Transverse colon (tissue), 4 donors: ENCODE measurements around the gene ESYT2. TPM values are rescaled to one million over a fixed set of nuclear protein-coding genes. Genes with fewer than 3 reads are reported as not detected.

Experiments used
- DNase-seq: peaks from one replicate; pipeline ENCODE4 v3.0.0-alpha.2; 2019
- H3K27ac ChIP-seq, 4 donors: fragments of 200-600 bp; sonication (generic); 2 replicates each; pipeline ENCODE4 v1.5.1; 2016 to 2018; ENCODE audit warnings: inconsistent platforms in 4 of 4
- H3K27me3 ChIP-seq: fragments of 200-600 bp; sonication (generic); 2 replicates; pipeline ENCODE4 v1.5.1; 2017; ENCODE audit warnings: inconsistent platforms
- H3K36me3 ChIP-seq, 4 donors: fragments of 200-600 bp; sonication (generic); 2 replicates each; pipeline ENCODE4 v1.5.1; 2017 to 2019; ENCODE audit warnings: inconsistent platforms in 4 of 4
- H3K4me1 ChIP-seq, 4 donors: fragments of 200-600 bp; sonication (generic); 2 replicates each; pipeline ENCODE4 v1.5.1; 2017 to 2020; ENCODE audit warnings: inconsistent platforms in 4 of 4
- H3K4me3 ChIP-seq, 4 donors: fragments of 200-600 bp; sonication (generic); 1 replicate in 1 of 4; 2 replicates in 3 of 4; pipeline versions ENCODE4 v1.5.1 to v1.6.1; 2017 to 2019; ENCODE audit warnings: inconsistent platforms in 4 of 4
- H3K9me3 ChIP-seq, 2 donors: fragments of 200-600 bp; sonication (generic); 2 replicates each; pipeline ENCODE4 v1.5.1; 2017 to 2019; ENCODE audit warnings: inconsistent platforms in 2 of 2
- CTCF ChIP-seq, 5 experiments: fragments of 200-600 bp in 3 of 5; fragments of 450-650 bp in 2 of 5; sonication (generic) in 3 of 5; IDR thresholded peaks; 1 replicate in 2 of 5; 2 replicates in 3 of 5; pipeline ENCODE4 v1.5.1; 2016 to 2017; ENCODE audit warnings: antibody characterized with exemption in 5 of 5, inconsistent platforms in 3 of 5, mild to moderate bottlenecking in 2 of 5, moderate library complexity in 1 of 5
- EP300 ChIP-seq: sonication (generic); formaldehyde crosslinking; IDR thresholded peaks from one replicate; pipeline ENCODE4 v1.6.1; 2017; ENCODE audit warnings: antibody characterized with exemption, low read depth
- POLR2A ChIP-seq: fragments of 450-650 bp; IDR thresholded peaks from one replicate; pipeline ENCODE4 v1.6.1; 2016; ENCODE audit warnings: antibody characterized with exemption, mild to moderate bottlenecking, moderate library complexity
- POLR2AphosphoS5 ChIP-seq, 3 donors: sonication (generic); formaldehyde crosslinking; IDR thresholded peaks; one replicate each; pipeline ENCODE4 v1.6.1; 2016; ENCODE audit warnings: antibody characterized with exemption in 3 of 3
- WGBS, 2 donors: methylation state at CpG; one replicate each; pipeline ENCODE4 v1.1.5; 2018; ENCODE audit warnings: low coverage in 1 of 2; 5-methylcytosine and 5-hydroxymethylcytosine counted together
- in situ Hi-C, 4 donors: fragments of 200-750 bp; cut with MboI; loops; one replicate each; pipeline versions ENCODE4 v1.15.0 to v1.15.1; 2017; ENCODE audit warnings: low sequenced_read_pairs in 3 of 4, low pct_ligation_motif_present in 1 of 4, low pct_unique_long_range_greater_than_20kb in 1 of 4
- intact Hi-C: fragments of 100-400 bp; cut with DNase I; formaldehyde crosslinking; loops from one replicate; pipeline ENCODE4 v1.15.1; 2023; ENCODE audit warnings: low total_unique reads
- total RNA-seq, 4 donors: library from RNA; depleted of rRNA; stranded (reverse); fragments of >200 nt; gene quantifications; one replicate each; pipeline ENCODE4 v1.1.0, GENCODE V29; 2016

Gene ESYT2
- total RNA-seq, 4 donors from 2014 or later, result 78.6 to 113 (median 87.3) TPM

- H3K4me1 ChIP-seq, result peaks cover 0 to 21% (median 17%) of the 10 kb centered on the region in 4 donors
- H3K27me3 ChIP-seq, result no peaks in the 10 kb centered on the region
- no peaks in the 10 kb centered on the region for H3K36me3 ChIP-seq
- no peak for DNase-seq
- intact Hi-C loops, result no loop called here
- no peaks in the 10 kb centered on the region for H3K9me3 ChIP-seq
- TF ChIP-seq EP300 (no peak), POLR2A (no peak), CTCF (IDR thresholded peaks at IDR 0.05) (no peak), POLR2AphosphoS5 (IDR thresholded peaks at IDR 0.05) (no peak)
- in situ Hi-C loops, result no loop called here
- H3K4me3 ChIP-seq, result no peak overlapping the region
- no peak overlapping the region for H3K27ac ChIP-seq
- 87 to 94% methylated on average over 13 to 22 of the region's 22 CpGs for WGBS, 2 donors
These were observed 25.0 kb downstream of the ESYT2 start for GRCh38 chr7:158804335-158804734.

- Histone ChIP-seq H3K27ac (peak overlapping the region in 3 of 4 donors; percentile 2 to 34 (median 29)), H3K27me3 (no peaks in the 10 kb centered on the region), H3K4me3 (no peak overlapping the region), H3K36me3 (no peaks in the 10 kb centered on the region), H3K9me3 (no peaks in the 10 kb centered on the region), H3K4me1 (peaks cover 0 to 26% (median 17%) of the 10 kb centered on the region in 4 donors)
- intact Hi-C loops, result no loop called here
- TF ChIP-seq EP300 (no peak), POLR2AphosphoS5 (IDR thresholded peaks at IDR 0.05) (no peak), POLR2A (no peak)
- DNase-seq, result no peak
- 86 to 90% methylated on average over 18 to 19 of the region's 35 CpGs for WGBS, 2 donors
- in situ Hi-C loops, result no loop called here
These were observed 25.8 kb downstream of the ESYT2 start for GRCh38 chr7:158803367-158803969.

GRCh38 chr7:158802535-158803366 is 26.6 kb downstream of the ESYT2 start:
- TF ChIP-seq POLR2A (no peak), EP300 (no peak), CTCF (IDR thresholded peaks at IDR 0.05) (no peak), POLR2AphosphoS5 (IDR thresholded peaks at IDR 0.05) (no peak)
- no peaks in the 10 kb centered on the region for H3K36me3 ChIP-seq
- no peak for DNase-seq
- in situ Hi-C loops, result no loop called here
- no peaks in the 10 kb centered on the region for H3K9me3 ChIP-seq
- H3K27me3 ChIP-seq, result no peaks in the 10 kb centered on the region
- peak overlapping the region in 3 of 4 donors; percentile 2 to 39 (median 29) for H3K27ac ChIP-seq
- H3K4me1 ChIP-seq, result peaks cover 0 to 26% (median 17%) of the 10 kb centered on the region in 4 donors
- WGBS, 2 donors, result 86 to 94% methylated on average over 3 to 9 of the region's 9 CpGs
- no peak overlapping the region for H3K4me3 ChIP-seq
- intact Hi-C loops, result no loop called here

- no peak for TF ChIP-seq POLR2A
These were observed 30.6 kb downstream of the ESYT2 start for GRCh38 chr7:158798741-158799140.

GRCh38 chr7:158796667-158797066 is 32.6 kb downstream of the ESYT2 start:
- 67 to 73% methylated on average over 9 to 22 of the region's 23 CpGs for WGBS, 2 donors
- DNase-seq, result no peak
- no peaks in the 10 kb centered on the region for H3K9me3 ChIP-seq
- peak overlapping the region in 1 of 4 donors; percentile 18 for H3K27ac ChIP-seq
- H3K36me3 ChIP-seq, result peaks cover 0 to 33% (median 8%) of the 10 kb centered on the region in 4 donors
- peaks cover 0 to 9% (median 5%) of the 10 kb centered on the region in 4 donors for H3K4me1 ChIP-seq
- in situ Hi-C loops (no loop called here), intact Hi-C loops (no loop called here)
- H3K4me3 ChIP-seq, result no peak overlapping the region
- TF ChIP-seq CTCF (IDR thresholded peaks at IDR 0.05), result no peak
- TF ChIP-seq POLR2AphosphoS5 (IDR thresholded peaks at IDR 0.05), result no peak
- TF ChIP-seq EP300, result no peak
- no peak for TF ChIP-seq POLR2A
- no peaks in the 10 kb centered on the region for H3K27me3 ChIP-seq

More at GRCh38 chr7:158798741-158799140, 30.6 kb downstream of the ESYT2 start:
- no peak overlapping the region for H3K4me3 ChIP-seq
- H3K27me3 ChIP-seq, result no peaks in the 10 kb centered on the region
- peaks cover 0 to 26% (median 17%) of the 10 kb centered on the region in 4 donors for H3K4me1 ChIP-seq
- in situ Hi-C loops, result no loop called here
- intact Hi-C loops, result no loop called here
- no peaks in the 10 kb centered on the region for H3K9me3 ChIP-seq
- no peak for DNase-seq
- peaks cover 0 to 25% (median 3%) of the 10 kb centered on the region in 4 donors for H3K36me3 ChIP-seq
- WGBS, 2 donors, result 73 to 83% methylated on average over 1 of the region's 1 CpG
- no peak overlapping the region for H3K27ac ChIP-seq
